Measurements from ENCODE around the gene PRKCB. TPM values are rescaled to one million over a fixed set of nuclear protein-coding genes. Genes with fewer than 3 reads are reported as not detected.

Gene PRKCB
- total and polyA plus RNA-seq, 2 donors from 2014 or later = 0.62 to 17.8 TPM

DNA sequence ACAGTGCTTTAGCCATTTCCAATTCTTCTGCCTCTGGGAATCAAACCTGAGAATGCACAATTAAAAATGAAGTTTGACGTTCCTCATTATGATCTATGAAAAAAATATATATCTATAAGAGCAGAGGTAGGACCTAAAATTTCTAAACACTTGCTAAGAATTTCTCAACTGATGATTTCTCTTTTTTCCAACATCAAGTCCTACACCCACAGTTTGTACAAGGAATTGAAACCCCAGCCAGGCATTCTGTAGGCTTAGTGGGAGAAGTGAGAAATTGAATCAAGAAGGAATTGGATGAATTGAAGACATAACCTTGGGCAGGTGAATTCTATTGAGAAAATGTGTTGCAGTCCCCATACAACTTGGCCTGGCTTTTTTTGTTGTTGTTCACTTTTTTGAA is 423.0 kb downstream of the PRKCB start:
- intact Hi-C loops (cut with DNase I) = no loop called here
- H3K27me3 ChIP-seq (ENCODE audit: control insufficient read depth, insufficient read depth, low read length) = peaks cover 2% of the 10 kb centered on the region
- no peak for TF ChIP-seq CTCF (IDR thresholded peaks at IDR 0.05; ENCODE audit: borderline replicate concordance, extremely low read depth, insufficient read depth)

GRCh38 chr16:24262816-24263215 is 427.0 kb downstream of the PRKCB start:
- H3K36me3 ChIP-seq (ENCODE audit: control insufficient read depth in 2 of 3, insufficient read depth in 3 of 3, low read length in 3 of 3) = no peaks in the 10 kb centered on the region
- H3K9me3 ChIP-seq (ENCODE audit: control insufficient read depth in 2 of 3, insufficient read depth in 1 of 3, low read length in 3 of 3) = no peaks in the 10 kb centered on the region
- H3K4me1 ChIP-seq (ENCODE audit: control insufficient read depth in 2 of 3, insufficient read depth in 2 of 3, low read depth in 1 of 3, low read length in 3 of 3) = no peaks in the 10 kb centered on the region
- H3K27me3 ChIP-seq (ENCODE audit: control insufficient read depth, insufficient read depth, low read length) = no peaks in the 10 kb centered on the region
- DNase-seq (no peak), FAIRE-seq (no peak)
- H3K27ac ChIP-seq (ENCODE audit: low read depth in 2 of 2, low read length in 2 of 2) = no peak overlapping the region
- no peak for TF ChIP-seq CTCF (IDR thresholded peaks at IDR 0.05; ENCODE audit: borderline replicate concordance, extremely low read depth, insufficient read depth)
- no peak overlapping the region for H3K4me3 ChIP-seq (ENCODE audit: low read length in 3 of 3)
- no peak overlapping the region for H3K9ac ChIP-seq (ENCODE audit: low read length in 3 of 3)
- intact Hi-C loops (cut with DNase I) = no loop called here

More for the DNA sequence above, 423.0 kb downstream of the PRKCB start:
- H3K36me3 ChIP-seq (ENCODE audit: control insufficient read depth in 2 of 3, insufficient read depth in 3 of 3, low read length in 3 of 3) = no peaks in the 10 kb centered on the region
- H3K9ac ChIP-seq (ENCODE audit: low read length in 3 of 3) = no peak overlapping the region
- DNase-seq (no peak), FAIRE-seq (no peak)
- no peaks in the 10 kb centered on the region for H3K9me3 ChIP-seq (ENCODE audit: control insufficient read depth in 2 of 3, insufficient read depth in 1 of 3, low read length in 3 of 3)
- H3K27ac ChIP-seq (ENCODE audit: low read depth in 2 of 2, low read length in 2 of 2) = no peak overlapping the region
- no peak overlapping the region for H3K4me3 ChIP-seq (ENCODE audit: low read length in 3 of 3)
- no peaks in the 10 kb centered on the region for H3K4me1 ChIP-seq (ENCODE audit: control insufficient read depth in 2 of 3, insufficient read depth in 2 of 3, low read depth in 1 of 3, low read length in 3 of 3)

Small RNAs within 50 kb of the gene (microRNA-seq; reads per million reads assigned to microRNA genes)
- not detected for gene MIR1273H

Other genes starting within 250 kb of the PRKCB start
- gene NDUFAB1, start 239.7 kb upstream of the PRKCB start, total RNA-seq = 66.6 TPM
- 374 TPM for gene NDUFAB1, start 239.7 kb upstream of the PRKCB start, polyA plus RNA-seq (ENCODE audit: insufficient read depth, low read depth, low replicate concordance)
- gene PALB2, start 194.7 kb upstream of the PRKCB start, total RNA-seq = 11.7 TPM
- 5.7 TPM for gene PALB2, start 194.7 kb upstream of the PRKCB start, polyA plus RNA-seq (ENCODE audit: insufficient read depth, low read depth, low replicate concordance)
- gene DCTN5, start 194.5 kb upstream of the PRKCB start, total RNA-seq = 60.5 TPM
- 36.5 TPM for gene DCTN5, start 194.5 kb upstream of the PRKCB start, polyA plus RNA-seq (ENCODE audit: insufficient read depth, low read depth, low replicate concordance)
- 2.5 TPM for gene PLK1, start 157.1 kb upstream of the PRKCB start, total RNA-seq
- 0.71 TPM for gene PLK1, start 157.1 kb upstream of the PRKCB start, polyA plus RNA-seq (ENCODE audit: insufficient read depth, low read depth, low replicate concordance)
- gene ERN2, start 122.8 kb upstream of the PRKCB start, total RNA-seq = not detected
- gene ERN2, start 122.8 kb upstream of the PRKCB start, polyA plus RNA-seq (ENCODE audit: insufficient read depth, low read depth, low replicate concordance) = not detected
- gene CHP2, start 81.0 kb upstream of the PRKCB start, total RNA-seq = not detected
- 6.8 TPM for gene CHP2, start 81.0 kb upstream of the PRKCB start, polyA plus RNA-seq (ENCODE audit: insufficient read depth, low read depth, low replicate concordance)

All from kidney (tissue), 14 donors.